Gastroesophageal sphincter (tissue), 4 donors: ENCODE measurements around the gene MED27. TPM values are rescaled to one million over a fixed set of nuclear protein-coding genes. Genes with fewer than 3 reads are reported as not detected.

Experiments used
- ATAC-seq: fragments of 150-250 bp; one replicate; pipeline ENCODE4 v1.9.1; 2016; ENCODE audit warnings: mild to moderate bottlenecking, moderate library complexity
- H3K27ac ChIP-seq, 4 donors: fragments of 200-600 bp; sonication (generic) in 3 of 4; 1 replicate in 3 of 4; 2 replicates in 1 of 4; pipeline ENCODE4 v1.5.1; 2016 to 2019
- H3K27me3 ChIP-seq: fragments of 200-600 bp; sonication (generic); one replicate; pipeline ENCODE4 v1.5.1; 2019
- H3K36me3 ChIP-seq, 2 donors: fragments of 200-600 bp; sonication (generic); one replicate each; pipeline ENCODE4 v1.5.1; 2019; ENCODE audit warnings: control low read depth in 1 of 2
- H3K4me1 ChIP-seq, 3 donors: fragments of 200-600 bp; sonication (generic); 1 replicate in 2 of 3; 2 replicates in 1 of 3; pipeline ENCODE4 v1.5.1; 2016 to 2019; ENCODE audit warnings: control low read depth in 2 of 3
- H3K4me3 ChIP-seq, 2 donors: fragments of 200-600 bp; sonication (generic); one replicate each; pipeline ENCODE4 v1.5.1; 2019; ENCODE audit warnings: mild to moderate bottlenecking in 1 of 2, moderate library complexity in 1 of 2
- H3K9me3 ChIP-seq, 3 donors: fragments of 200-600 bp; sonication (generic); one replicate each; pipeline ENCODE4 v1.5.1; 2017 to 2019; ENCODE audit warnings: control low read depth in 2 of 3
- EP300 ChIP-seq: sonication (generic); formaldehyde crosslinking; IDR thresholded peaks from one replicate; pipeline ENCODE4 v1.6.1; 2017; ENCODE audit warnings: antibody characterized with exemption, mild to moderate bottlenecking
- POLR2A ChIP-seq, 2 donors: fragments of 450-650 bp; IDR thresholded peaks; one replicate each; pipeline ENCODE4 v1.6.1; 2017; ENCODE audit warnings: antibody characterized with exemption in 2 of 2, mild to moderate bottlenecking in 2 of 2, moderate library complexity in 1 of 2
- POLR2AphosphoS5 ChIP-seq: sonication (generic); formaldehyde crosslinking; IDR thresholded peaks from one replicate; pipeline ENCODE4 v1.6.1; 2017; ENCODE audit warnings: antibody characterized with exemption
- WGBS, 2 donors: methylation state at CpG; one replicate each; pipeline ENCODE4 v1.1.5; 2018; ENCODE audit warnings: low coverage in 1 of 2; 5-methylcytosine and 5-hydroxymethylcytosine counted together
- total RNA-seq, 4 donors: library from RNA; depleted of rRNA; stranded (reverse); fragments of >200 nt; gene quantifications; one replicate each; pipeline ENCODE4 v1.1.0, GENCODE V29; 2016
- TF ChIP-seq, protein P1 (sequence below), 4 experiments: fragments of 200-600 bp in 2 of 4; fragments of 450-650 bp in 2 of 4; sonication (generic) in 1 of 4; IDR thresholded peaks; one replicate each; pipeline ENCODE4 v1.5.1; 2017 to 2019; ENCODE audit warnings: antibody characterized with exemption in 4 of 4, mild to moderate bottlenecking in 2 of 4, moderate library complexity in 2 of 4

MED27 gene
- total RNA-seq, 4 donors from 2014 or later = 13.2 to 21.0 (median 13.9) TPM

DNA sequence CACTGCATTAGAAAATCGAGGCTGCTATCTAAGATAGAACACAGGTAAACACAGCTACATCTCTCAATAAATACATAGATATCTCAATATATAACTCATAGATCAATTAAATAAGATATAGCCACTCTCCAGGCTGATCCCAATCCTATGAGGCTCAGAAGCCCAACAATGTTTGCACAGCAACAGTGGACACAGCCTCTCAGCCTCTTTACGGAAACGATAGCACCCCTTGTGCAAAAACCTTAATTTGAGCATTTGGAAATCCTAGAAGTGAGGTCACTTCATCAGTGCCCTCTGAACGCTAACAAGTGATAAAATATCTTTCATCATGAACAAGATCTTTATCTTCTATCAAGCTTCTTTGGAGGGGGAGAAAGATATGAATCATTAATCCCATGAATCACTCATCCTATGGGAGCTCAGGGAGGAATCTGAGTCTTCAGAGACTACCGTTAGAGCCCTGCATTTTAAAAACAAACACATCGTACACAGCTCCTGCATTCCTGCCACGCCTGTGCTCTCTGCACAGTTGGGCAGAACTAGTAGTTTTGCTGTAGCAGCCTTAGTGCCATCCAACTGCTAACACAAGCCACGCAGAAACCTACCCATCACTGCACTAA is 71.4 kb downstream of the MED27 start:
- H3K36me3 ChIP-seq = peaks cover 0 to 14% of the 10 kb centered on the region in 2 donors
- H3K4me1 ChIP-seq = peaks cover 0 to 16% (median 0%) of the 10 kb centered on the region in 3 donors
- ATAC-seq = no peak
- WGBS, 2 donors = 71 to 89% methylated on average over 3 to 8 of the region's 8 CpGs
- no peak overlapping the region for H3K27ac ChIP-seq
- H3K27me3 ChIP-seq = no peaks in the 10 kb centered on the region
- no peak overlapping the region for H3K4me3 ChIP-seq
- H3K9me3 ChIP-seq = no peaks in the 10 kb centered on the region
- TF ChIP-seq EP300 (no peak), POLR2A (IDR thresholded peaks at IDR 0.05) (no peak), POLR2AphosphoS5 (no peak)
- TF ChIP-seq, protein P1, sequence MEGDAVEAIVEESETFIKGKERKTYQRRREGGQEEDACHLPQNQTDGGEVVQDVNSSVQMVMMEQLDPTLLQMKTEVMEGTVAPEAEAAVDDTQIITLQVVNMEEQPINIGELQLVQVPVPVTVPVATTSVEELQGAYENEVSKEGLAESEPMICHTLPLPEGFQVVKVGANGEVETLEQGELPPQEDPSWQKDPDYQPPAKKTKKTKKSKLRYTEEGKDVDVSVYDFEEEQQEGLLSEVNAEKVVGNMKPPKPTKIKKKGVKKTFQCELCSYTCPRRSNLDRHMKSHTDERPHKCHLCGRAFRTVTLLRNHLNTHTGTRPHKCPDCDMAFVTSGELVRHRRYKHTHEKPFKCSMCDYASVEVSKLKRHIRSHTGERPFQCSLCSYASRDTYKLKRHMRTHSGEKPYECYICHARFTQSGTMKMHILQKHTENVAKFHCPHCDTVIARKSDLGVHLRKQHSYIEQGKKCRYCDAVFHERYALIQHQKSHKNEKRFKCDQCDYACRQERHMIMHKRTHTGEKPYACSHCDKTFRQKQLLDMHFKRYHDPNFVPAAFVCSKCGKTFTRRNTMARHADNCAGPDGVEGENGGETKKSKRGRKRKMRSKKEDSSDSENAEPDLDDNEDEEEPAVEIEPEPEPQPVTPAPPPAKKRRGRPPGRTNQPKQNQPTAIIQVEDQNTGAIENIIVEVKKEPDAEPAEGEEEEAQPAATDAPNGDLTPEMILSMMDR (IDR thresholded peaks at IDR 0.05) = no peak

DNA sequence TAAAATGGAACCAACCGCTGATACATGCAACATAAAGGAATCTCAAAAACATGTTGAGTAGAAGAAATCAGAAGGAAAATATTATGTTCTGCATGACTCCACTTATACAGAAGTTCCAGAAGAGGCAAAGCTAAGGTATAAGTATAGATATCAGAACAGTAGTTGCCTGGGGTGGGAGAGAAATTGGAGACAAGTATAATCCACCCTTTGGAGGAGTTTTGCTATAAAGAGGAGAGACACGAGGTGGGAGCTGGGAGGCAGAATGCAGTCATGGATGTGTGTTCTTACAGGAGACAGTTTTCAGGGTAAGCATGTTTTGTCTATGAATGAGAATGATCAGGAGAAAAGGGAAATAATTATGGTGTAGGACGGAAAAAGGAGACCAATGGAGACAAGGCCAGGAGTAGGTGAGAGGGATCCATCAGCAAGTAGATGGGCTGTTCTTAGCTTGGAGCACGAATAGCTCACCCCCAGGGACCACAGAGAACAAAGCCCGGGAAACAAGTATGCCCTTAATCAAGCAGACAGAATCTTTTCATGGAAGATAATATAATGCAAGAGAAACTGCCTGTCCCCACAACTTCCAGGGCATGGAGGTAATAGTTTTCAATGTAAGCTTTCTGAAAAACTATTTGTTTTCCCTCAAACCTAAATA is 72.2 kb downstream of the MED27 start:
- Histone ChIP-seq H3K27ac (no peak overlapping the region), H3K27me3 (no peaks in the 10 kb centered on the region), H3K9me3 (no peaks in the 10 kb centered on the region), H3K4me1 (peaks cover 0 to 16% (median 0%) of the 10 kb centered on the region in 3 donors), H3K36me3 (peaks cover 0 to 6% of the 10 kb centered on the region in 2 donors), H3K4me3 (no peak overlapping the region)
- TF ChIP-seq, protein P1 (IDR thresholded peaks at IDR 0.05) = no peak
- TF ChIP-seq POLR2A (IDR thresholded peaks at IDR 0.05) (no peak), EP300 (no peak), POLR2AphosphoS5 (no peak)
- WGBS, 2 donors = 84 to 88% methylated on average over 3 to 5 of the region's 5 CpGs
- ATAC-seq = no peak

DNA sequence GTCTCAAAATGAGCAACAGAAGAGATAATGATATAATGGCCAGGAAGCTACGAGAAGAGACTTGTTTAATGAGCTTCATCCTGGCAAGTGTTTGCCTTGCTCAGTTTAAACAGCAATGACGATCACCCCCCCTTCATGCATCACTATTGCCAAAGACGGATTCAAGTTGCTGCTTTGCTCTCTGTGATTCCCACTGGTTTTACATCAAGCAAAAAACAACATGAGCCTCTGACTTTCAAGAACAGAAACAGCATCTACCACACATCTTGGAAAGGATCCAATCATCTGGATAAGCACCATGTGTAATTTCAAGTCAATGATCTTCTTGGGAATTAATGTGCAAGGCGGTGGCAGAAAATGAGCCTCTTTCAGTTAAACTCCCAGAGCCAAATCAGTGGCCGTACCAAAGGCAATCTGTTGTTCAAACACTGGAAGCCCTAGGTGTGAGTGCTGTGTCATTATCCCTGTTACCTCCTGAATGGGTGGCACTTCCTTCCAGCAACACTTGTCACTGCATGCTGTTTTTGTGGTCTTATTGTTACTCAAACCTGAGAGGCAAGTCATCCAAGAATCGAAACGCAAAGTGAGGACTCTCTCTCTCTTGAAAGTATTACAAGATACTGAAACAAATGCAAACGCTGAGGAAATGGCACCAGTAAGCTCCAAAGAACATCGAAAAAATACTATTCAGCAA is 72.8 kb downstream of the MED27 start:
- TF ChIP-seq POLR2A (IDR thresholded peaks at IDR 0.05) (no peak), POLR2AphosphoS5 (no peak), EP300 (no peak)
- TF ChIP-seq, protein P1 (IDR thresholded peaks at IDR 0.05) = no peak
- 63 to 81% methylated on average over 9 of the region's 9 CpGs for WGBS, 2 donors
- no peaks in the 10 kb centered on the region for H3K36me3 ChIP-seq
- no peak overlapping the region for H3K27ac ChIP-seq
- H3K4me3 ChIP-seq = no peak overlapping the region
- no peaks in the 10 kb centered on the region for H3K27me3 ChIP-seq
- no peaks in the 10 kb centered on the region for H3K9me3 ChIP-seq
- no peak for ATAC-seq
- H3K4me1 ChIP-seq = peaks cover 0 to 16% (median 0%) of the 10 kb centered on the region in 3 donors

DNA sequence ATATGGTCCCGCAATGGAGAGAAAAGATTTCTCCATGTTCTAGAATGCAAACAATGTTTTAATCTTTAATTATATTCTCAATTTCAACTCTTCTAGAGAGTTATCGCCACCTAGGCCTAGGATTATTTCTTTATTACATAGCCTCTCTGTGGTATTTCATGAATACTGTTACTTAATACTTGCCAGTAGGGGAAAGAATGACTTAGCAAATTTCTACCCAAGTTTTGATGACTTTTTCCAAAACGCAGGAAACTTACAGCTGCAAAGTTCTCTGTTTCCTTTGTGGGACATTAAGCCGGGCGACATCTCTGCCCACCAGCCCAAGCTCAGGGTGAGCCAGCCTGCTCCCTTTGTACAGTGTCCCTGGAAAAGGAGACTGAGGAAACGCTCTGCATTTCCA is 73.8 kb downstream of the MED27 start:
- no peaks in the 10 kb centered on the region for H3K27me3 ChIP-seq
- WGBS, 2 donors = 63 to 74% methylated on average over 5 of the region's 6 CpGs
- H3K27ac ChIP-seq = no peak overlapping the region
- TF ChIP-seq POLR2AphosphoS5 = no peak
- TF ChIP-seq EP300 = no peak
- TF ChIP-seq, protein P1 (IDR thresholded peaks at IDR 0.05) = no peak
- no peak for TF ChIP-seq POLR2A (IDR thresholded peaks at IDR 0.05)
- no peak for ATAC-seq
- H3K9me3 ChIP-seq = no peaks in the 10 kb centered on the region
- H3K4me3 ChIP-seq = no peak overlapping the region
- peaks cover 0 to 16% (median 0%) of the 10 kb centered on the region in 3 donors for H3K4me1 ChIP-seq
- H3K36me3 ChIP-seq = no peaks in the 10 kb centered on the region
